Neural crest cell (in vitro differentiated cells): ENCODE data around the gene TLR6. TPM values are rescaled to one million over a fixed set of nuclear protein-coding genes. Genes with fewer than 3 reads are reported as not detected.
A peak's percentile ranks its signal among the peaks of the same experiment; 100 is the strongest.

Experiments
- DNase-seq: peaks from one replicate; pipeline ENCODE4 v3.0.0; 2021; ENCODE audit warnings: low read depth, mixed read lengths, low spot score
- H3K27ac Mint-ChIP-seq: one replicate; pipeline ENCODE4 v1.8.0; 2021; ENCODE audit warnings: mild to moderate bottlenecking, mixed read lengths; ENCODE audit not compliant: unreplicated experiment
- H3K27me3 Mint-ChIP-seq: 2 replicates; pipeline ENCODE4 v1.8.0; 2021; ENCODE audit warnings: low read depth, mild to moderate bottlenecking, mixed read lengths
- H3K36me3 Mint-ChIP-seq: 2 replicates; pipeline ENCODE4 v1.8.0; 2021; ENCODE audit warnings: low read depth, mild to moderate bottlenecking, mixed read lengths
- H3K4me1 Mint-ChIP-seq: 2 replicates; pipeline ENCODE4 v1.8.0; 2021; ENCODE audit warnings: mixed read lengths
- H3K4me3 Mint-ChIP-seq: one replicate; pipeline ENCODE4 v1.8.0; 2021; ENCODE audit warnings: mild to moderate bottlenecking, mixed read lengths
- H3K9me3 Mint-ChIP-seq: 2 replicates; pipeline ENCODE4 v1.8.0; 2021; ENCODE audit warnings: mixed read lengths
- CTCF ChIP-seq: fragments of 200-600 bp; sonication (generic); conservative IDR thresholded peaks from 2 replicates; pipeline ENCODE4 v1.5.0; 2021; ENCODE audit warnings: antibody characterized with exemption, mild to moderate bottlenecking
- total RNA-seq: library from RNA; stranded (reverse); gene quantifications from 2 replicates; pipeline ENCODE4 v1.2.1, GENCODE V29; 2021

The TLR6 gene
- total RNA-seq, 1 donor from 2014 or later: 0.19 TPM

- no peaks in the 10 kb centered on the region for H3K27me3 Mint-ChIP-seq
- peaks cover 2% of the 10 kb centered on the region for H3K36me3 Mint-ChIP-seq
- no peaks in the 10 kb centered on the region for H3K4me1 Mint-ChIP-seq
- H3K9me3 Mint-ChIP-seq: peaks cover 8% of the 10 kb centered on the region
- no peak overlapping the region for H3K27ac Mint-ChIP-seq
- H3K4me3 Mint-ChIP-seq: no peak overlapping the region
- no peak for DNase-seq
- no peak for TF ChIP-seq CTCF
Observed at GRCh38 chr4:38821739-38822138, 34.9 kb downstream of the TLR6 start.

DNA sequence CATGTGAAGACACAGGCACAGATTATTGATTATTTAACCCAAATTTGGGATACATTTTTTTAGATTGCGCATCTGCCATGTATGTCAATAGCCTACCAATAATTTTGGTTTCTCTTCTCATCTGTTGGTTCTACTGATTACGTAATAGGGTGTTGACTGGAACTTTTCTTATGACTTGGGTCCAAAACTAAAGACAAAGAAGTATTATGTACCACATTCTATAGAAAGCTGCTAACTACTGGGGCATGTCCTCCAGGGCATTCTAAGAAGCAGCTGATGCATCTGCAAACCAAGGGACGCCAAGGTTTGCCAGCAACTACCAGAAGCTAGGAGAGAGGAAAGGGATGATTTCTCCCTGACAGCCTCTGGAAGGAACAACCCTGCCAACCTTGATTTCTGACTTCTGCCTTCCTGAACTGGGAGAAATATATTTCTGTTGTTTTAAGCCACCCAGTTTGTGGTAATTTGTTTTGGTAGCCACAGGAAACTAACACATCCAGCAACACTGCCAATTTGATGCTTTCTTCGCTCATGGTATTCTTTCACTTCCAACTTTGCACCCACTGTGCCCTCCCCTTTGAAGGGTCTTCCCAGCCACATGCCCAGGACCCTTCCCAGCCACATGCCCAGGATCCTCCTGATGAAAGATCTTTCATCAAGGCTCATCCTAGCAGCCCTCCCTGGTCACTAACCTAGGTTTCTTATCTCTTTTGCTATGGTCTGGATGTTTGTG lies 36.1 kb downstream of the TLR6 start:
- no peak for TF ChIP-seq CTCF
- Mint-ChIP-seq H3K27ac (no peak overlapping the region), H3K9me3 (peaks cover 8% of the 10 kb centered on the region), H3K36me3 (peaks cover 2% of the 10 kb centered on the region), H3K27me3 (no peaks in the 10 kb centered on the region), H3K4me1 (peaks cover 11% of the 10 kb centered on the region), H3K4me3 (no peak overlapping the region)
- DNase-seq: no peak

DNA sequence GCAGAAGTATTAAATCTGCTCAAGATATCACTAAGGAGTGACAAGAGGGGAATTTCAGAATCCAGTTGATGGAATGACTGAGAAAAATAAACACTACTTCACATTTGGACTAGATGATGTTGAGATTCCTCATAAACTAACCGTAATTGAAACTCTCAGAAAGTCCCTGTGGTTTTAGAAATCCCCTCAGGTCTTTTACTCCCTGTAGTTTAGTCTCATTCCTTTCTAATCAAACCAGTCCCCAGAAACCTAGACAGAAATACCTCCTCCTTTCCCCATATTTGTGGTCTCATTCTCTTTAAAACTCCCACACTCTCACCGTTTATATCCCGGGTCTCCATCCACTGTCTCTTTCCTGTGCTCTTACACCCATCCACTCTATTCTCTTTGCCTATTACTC lies 37.0 kb downstream of the TLR6 start:
- Mint-ChIP-seq H3K27me3 (no peaks in the 10 kb centered on the region), H3K27ac (peak overlapping the region; percentile 2), H3K4me3 (no peak overlapping the region), H3K36me3 (peaks cover 2% of the 10 kb centered on the region), H3K4me1 (peaks cover 11% of the 10 kb centered on the region), H3K9me3 (peaks cover 9% of the 10 kb centered on the region)
- TF ChIP-seq CTCF: no peak
- DNase-seq: no peak

DNA sequence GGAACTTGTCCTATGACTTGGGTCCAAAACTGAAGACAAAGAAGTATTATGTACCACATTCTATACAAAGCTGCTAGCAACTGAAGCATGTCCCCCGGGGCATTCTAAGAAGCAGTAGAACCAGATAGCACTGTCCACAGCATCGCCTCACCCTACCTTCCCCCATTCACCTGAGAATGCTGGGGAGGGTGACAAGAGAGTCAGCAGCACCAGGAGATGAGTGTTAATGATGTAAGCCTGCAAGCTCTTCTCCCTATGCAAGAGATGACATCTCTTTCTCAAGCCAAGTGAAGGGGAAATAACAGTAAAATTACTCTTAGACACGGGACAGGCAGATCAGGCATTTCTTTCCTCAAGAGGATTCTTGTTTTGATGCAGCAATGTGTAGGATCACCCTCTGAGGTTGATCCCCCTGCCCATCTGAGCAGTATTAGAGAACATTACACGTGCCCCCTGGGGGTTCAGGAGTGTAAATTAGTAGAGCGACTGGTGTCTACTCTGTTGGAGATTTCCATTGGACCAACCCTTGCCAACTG lies 38.1 kb downstream of the TLR6 start:
- H3K4me1 Mint-ChIP-seq: peaks cover 11% of the 10 kb centered on the region

More for the DNA sequence above, 38.1 kb downstream of the TLR6 start:
- TF ChIP-seq CTCF: no peak
- peaks cover 11% of the 10 kb centered on the region for H3K9me3 Mint-ChIP-seq
- H3K4me3 Mint-ChIP-seq: no peak overlapping the region
- DNase-seq: no peak
- H3K27me3 Mint-ChIP-seq: no peaks in the 10 kb centered on the region
- peaks cover 2% of the 10 kb centered on the region for H3K36me3 Mint-ChIP-seq
- no peak overlapping the region for H3K27ac Mint-ChIP-seq
